Panc1 (cell line): ENCODE results near the gene PPP1R12A. TPM values are rescaled to one million over a fixed set of nuclear protein-coding genes. Genes with fewer than 3 reads are reported as not detected.
"Not testable (repeated sequence)": the region's sequence is repeated elsewhere in the genome, so short reads cannot be mapped to it uniquely, and the experiment has no call there.

Experiments used
- ATAC-seq: fragments of 200-7000 bp; cut with Tn5 transposase; 2 replicates; pipeline ENCODE4 v1.9.1; 2020; ENCODE audit warnings: mild to moderate bottlenecking, moderate library complexity
- BruUV-seq: library from RNA; stranded (reverse); fragments of 400-500 nt; replicated peaks from 2 replicates; lab custom pipeline; 2021; lab: Mats Ljungman, UMichigan
- CTCF ChIA-PET: fragments of 300-600 bp; sonication (Branson Sonifier 250); formaldehyde crosslinking; loops from one replicate; lab custom pipeline; 2022; ENCODE audit warnings: antibody characterized with exemption; lab: Charles Lee
- POLR2A ChIA-PET: fragments of 300-600 bp; sonication (Branson Sonifier 250); formaldehyde crosslinking; loops from one replicate; lab custom pipeline; 2022; ENCODE audit warnings: antibody characterized with exemption; lab: Charles Lee
- DNase-seq: peaks from one replicate; pipeline ENCODE4 v3.0.0-alpha.2; 2010; ENCODE audit warnings: low read depth, low spot score
- H3K27ac ChIP-seq: 2 replicates; pipeline ENCODE4 v1.5.1; 2011; ENCODE audit warnings: mild to moderate bottlenecking, low read length, inconsistent platforms
- H3K27me3 ChIP-seq: fragments of 200-500 bp; sonication (Bioruptor generic); 2 replicates; pipeline ENCODE4 v1.6.0; 2014; ENCODE audit warnings: low read length, inconsistent platforms; ENCODE audit not compliant: control insufficient read depth, insufficient read depth
- H3K36me3 ChIP-seq: fragments of 200-500 bp; sonication (Bioruptor generic); 2 replicates; pipeline ENCODE4 v1.5.1; 2014; ENCODE audit warnings: inconsistent platforms, mild to moderate bottlenecking, low read length, moderate library complexity; ENCODE audit not compliant: control insufficient read depth, insufficient read depth
- H3K4me1 ChIP-seq: 2 replicates; pipeline ENCODE4 v1.5.1; 2011; ENCODE audit warnings: inconsistent platforms, mild to moderate bottlenecking, low read length, moderate library complexity; ENCODE audit not compliant: control insufficient read depth, insufficient read depth
- H3K4me3 ChIP-seq, 2 experiments: 2 replicates each; pipeline ENCODE4 v1.5.1; 2011 to 2012; ENCODE audit warnings: low read depth in 2 of 2, low read length in 2 of 2, mild to moderate bottlenecking in 2 of 2, inconsistent platforms in 1 of 2, moderate library complexity in 1 of 2
- H3K9me3 ChIP-seq: fragments of 200-500 bp; sonication (Bioruptor generic); 2 replicates; pipeline ENCODE4 v1.5.1; 2014; ENCODE audit warnings: low read depth, mild to moderate bottlenecking, inconsistent platforms, low read length, moderate library complexity; ENCODE audit not compliant: control insufficient read depth, insufficient read depth
- POLR2AphosphoS5 ChIP-seq: IDR thresholded peaks from 2 replicates; pipeline ENCODE4 v1.6.1; 2012; ENCODE audit warnings: mild to moderate bottlenecking, low read depth, low read length, moderate library complexity
- SIN3A ChIP-seq: IDR thresholded peaks from 2 replicates; pipeline ENCODE4 v1.6.1; 2012; ENCODE audit warnings: low read depth, mild to moderate bottlenecking, low read length, moderate library complexity, borderline replicate concordance; ENCODE audit not compliant: insufficient read depth
- TCF7L2 ChIP-seq: IDR thresholded peaks from 2 replicates; pipeline ENCODE4 v1.6.1; 2011; ENCODE audit warnings: mild to moderate bottlenecking, low read depth, low read length, inconsistent platforms
- in situ Hi-C: cut with HindIII; loops from 2 replicates; pipeline ENCODE4 v1.10.0; 2016; ENCODE audit warnings: low sequenced_read_pairs, low pct_unique_long_range_greater_than_20kb
- intact Hi-C: fragments of 100-400 bp; cut with micrococcal nuclease; formaldehyde crosslinking; loops from one replicate; pipeline ENCODE4 v1.10.0; 2022; ENCODE audit not compliant: unreplicated experiment
- total RNA-seq: library from RNA; stranded (reverse); gene quantifications from one replicate; pipeline ENCODE4 v1.2.1, GENCODE V29; 2021; ENCODE audit not compliant: unreplicated experiment
- TF ChIP-seq, protein P1 (sequence below), 2 experiments: IDR thresholded peaks; 2 replicates each; pipeline ENCODE4 v1.6.1; 2011 to 2012; ENCODE audit warnings: low read depth in 2 of 2, control low read depth in 1 of 2, low read length in 1 of 2, mild to moderate bottlenecking in 1 of 2, moderate library complexity in 1 of 2; ENCODE audit not compliant: insufficient read depth in 1 of 2
- TF ChIP-seq, protein P2 (sequence below): fragments of 450-650 bp; IDR thresholded peaks from 2 replicates; pipeline ENCODE4 v1.5.1; 2017; ENCODE audit warnings: mild to moderate bottlenecking

Gene PPP1R12A
- total RNA-seq, 1 experiment from 2014 or later, result 61.6 TPM

DNA sequence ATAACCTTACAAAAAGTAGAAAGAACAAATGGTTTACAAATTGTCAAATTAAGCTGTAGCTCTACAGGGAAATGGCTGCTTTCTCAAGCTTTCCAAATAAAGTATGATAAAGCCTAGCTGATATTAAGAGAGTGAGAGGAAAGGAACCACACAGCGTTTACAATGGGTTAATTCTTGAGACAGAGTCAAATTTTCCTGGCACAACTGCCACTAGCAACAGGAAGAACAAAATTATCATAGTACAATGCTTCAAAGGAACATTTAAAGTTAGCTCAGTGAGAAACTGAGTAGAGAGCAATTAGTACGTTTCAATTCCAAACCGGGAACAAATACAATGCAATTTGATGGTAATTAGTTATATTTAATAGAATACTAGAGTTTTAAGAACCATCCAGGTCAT, 116.0 kb downstream of the PPP1R12A start:
- ATAC-seq, result no peak
- CTCF ChIA-PET, result no interaction called here

DNA sequence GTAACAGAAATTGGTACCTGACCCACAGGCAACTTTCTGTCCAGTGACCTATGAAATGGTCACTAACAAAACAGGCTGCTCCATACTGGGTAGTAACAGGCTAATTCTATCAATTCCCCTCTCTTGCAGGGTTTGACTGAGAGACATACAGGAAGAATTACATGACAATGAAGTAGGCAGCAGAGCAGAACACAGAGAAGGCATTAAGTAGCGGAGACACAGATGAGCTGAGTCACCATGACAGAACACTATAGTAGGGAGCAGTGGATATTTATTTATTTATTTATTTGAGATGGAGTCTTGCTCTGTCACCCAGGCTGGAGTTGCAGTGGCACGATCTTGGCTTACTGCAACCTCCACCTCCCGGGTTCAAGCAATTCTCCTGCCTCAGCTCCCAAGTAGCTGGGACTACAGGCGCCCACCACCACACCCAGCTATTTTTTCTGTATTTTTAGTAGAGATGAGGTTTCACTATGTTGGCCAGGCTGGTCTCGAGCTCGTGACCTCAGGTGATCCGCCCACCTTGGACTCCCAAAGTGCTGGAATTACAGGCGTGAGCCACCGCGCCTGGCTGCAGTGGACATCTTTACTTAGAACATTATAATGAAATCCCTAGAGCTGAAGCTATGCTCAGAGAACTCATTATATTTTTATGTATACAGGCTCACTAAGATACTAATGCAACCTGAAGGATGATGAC, 150.4 kb downstream of the PPP1R12A start:
- H3K4me3 ChIP-seq, in situ Hi-C loops, H3K27ac ChIP-seq, H3K4me1 ChIP-seq, intact Hi-C loops, CTCF ChIA-PET, POLR2A ChIA-PET, DNase-seq, H3K27me3 ChIP-seq, BruUV-seq, H3K9me3 ChIP-seq: not testable (repeated sequence)
- H3K36me3 ChIP-seq, result peaks cover 26% of the 10 kb centered on the region
- ATAC-seq, result peak; percentile 56; the same call in 1 of the 2 replicates

More for the DNA sequence above, 116.0 kb downstream of the PPP1R12A start:
- in situ Hi-C loops, result no loop called here
- POLR2A ChIA-PET, result interaction anchor here (0.6 kb wide), 1 partner anchor 41 kb away, joined by 9 read pairs; no protein-coding TSS in a partner anchor
- no peak for DNase-seq
- BruUV-seq, result no TSS peak
- peaks cover 4% of the 10 kb centered on the region for H3K36me3 ChIP-seq
- no peak for TF ChIP-seq SIN3A
- no peak for TF ChIP-seq POLR2AphosphoS5
- TF ChIP-seq, protein P1, sequence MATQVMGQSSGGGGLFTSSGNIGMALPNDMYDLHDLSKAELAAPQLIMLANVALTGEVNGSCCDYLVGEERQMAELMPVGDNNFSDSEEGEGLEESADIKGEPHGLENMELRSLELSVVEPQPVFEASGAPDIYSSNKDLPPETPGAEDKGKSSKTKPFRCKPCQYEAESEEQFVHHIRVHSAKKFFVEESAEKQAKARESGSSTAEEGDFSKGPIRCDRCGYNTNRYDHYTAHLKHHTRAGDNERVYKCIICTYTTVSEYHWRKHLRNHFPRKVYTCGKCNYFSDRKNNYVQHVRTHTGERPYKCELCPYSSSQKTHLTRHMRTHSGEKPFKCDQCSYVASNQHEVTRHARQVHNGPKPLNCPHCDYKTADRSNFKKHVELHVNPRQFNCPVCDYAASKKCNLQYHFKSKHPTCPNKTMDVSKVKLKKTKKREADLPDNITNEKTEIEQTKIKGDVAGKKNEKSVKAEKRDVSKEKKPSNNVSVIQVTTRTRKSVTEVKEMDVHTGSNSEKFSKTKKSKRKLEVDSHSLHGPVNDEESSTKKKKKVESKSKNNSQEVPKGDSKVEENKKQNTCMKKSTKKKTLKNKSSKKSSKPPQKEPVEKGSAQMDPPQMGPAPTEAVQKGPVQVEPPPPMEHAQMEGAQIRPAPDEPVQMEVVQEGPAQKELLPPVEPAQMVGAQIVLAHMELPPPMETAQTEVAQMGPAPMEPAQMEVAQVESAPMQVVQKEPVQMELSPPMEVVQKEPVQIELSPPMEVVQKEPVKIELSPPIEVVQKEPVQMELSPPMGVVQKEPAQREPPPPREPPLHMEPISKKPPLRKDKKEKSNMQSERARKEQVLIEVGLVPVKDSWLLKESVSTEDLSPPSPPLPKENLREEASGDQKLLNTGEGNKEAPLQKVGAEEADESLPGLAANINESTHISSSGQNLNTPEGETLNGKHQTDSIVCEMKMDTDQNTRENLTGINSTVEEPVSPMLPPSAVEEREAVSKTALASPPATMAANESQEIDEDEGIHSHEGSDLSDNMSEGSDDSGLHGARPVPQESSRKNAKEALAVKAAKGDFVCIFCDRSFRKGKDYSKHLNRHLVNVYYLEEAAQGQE (IDR thresholded peaks at IDR 0.05; ENCODE audit: insufficient read depth in 1 of 2, low read depth in 2 of 2, low read length in 1 of 2), result no peak
- TF ChIP-seq TCF7L2, result no peak
- TF ChIP-seq, protein P2, sequence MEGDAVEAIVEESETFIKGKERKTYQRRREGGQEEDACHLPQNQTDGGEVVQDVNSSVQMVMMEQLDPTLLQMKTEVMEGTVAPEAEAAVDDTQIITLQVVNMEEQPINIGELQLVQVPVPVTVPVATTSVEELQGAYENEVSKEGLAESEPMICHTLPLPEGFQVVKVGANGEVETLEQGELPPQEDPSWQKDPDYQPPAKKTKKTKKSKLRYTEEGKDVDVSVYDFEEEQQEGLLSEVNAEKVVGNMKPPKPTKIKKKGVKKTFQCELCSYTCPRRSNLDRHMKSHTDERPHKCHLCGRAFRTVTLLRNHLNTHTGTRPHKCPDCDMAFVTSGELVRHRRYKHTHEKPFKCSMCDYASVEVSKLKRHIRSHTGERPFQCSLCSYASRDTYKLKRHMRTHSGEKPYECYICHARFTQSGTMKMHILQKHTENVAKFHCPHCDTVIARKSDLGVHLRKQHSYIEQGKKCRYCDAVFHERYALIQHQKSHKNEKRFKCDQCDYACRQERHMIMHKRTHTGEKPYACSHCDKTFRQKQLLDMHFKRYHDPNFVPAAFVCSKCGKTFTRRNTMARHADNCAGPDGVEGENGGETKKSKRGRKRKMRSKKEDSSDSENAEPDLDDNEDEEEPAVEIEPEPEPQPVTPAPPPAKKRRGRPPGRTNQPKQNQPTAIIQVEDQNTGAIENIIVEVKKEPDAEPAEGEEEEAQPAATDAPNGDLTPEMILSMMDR, result no peak
- H3K4me1 ChIP-seq, result no peaks in the 10 kb centered on the region
- intact Hi-C loops, result no loop called here
- no peaks in the 10 kb centered on the region for H3K27me3 ChIP-seq
- no peak overlapping the region for H3K27ac ChIP-seq
- no peak overlapping the region for H3K4me3 ChIP-seq
- no peaks in the 10 kb centered on the region for H3K9me3 ChIP-seq
